ENCODE measurements around the gene SH3RF2.

The SH3RF2 gene

DNA sequence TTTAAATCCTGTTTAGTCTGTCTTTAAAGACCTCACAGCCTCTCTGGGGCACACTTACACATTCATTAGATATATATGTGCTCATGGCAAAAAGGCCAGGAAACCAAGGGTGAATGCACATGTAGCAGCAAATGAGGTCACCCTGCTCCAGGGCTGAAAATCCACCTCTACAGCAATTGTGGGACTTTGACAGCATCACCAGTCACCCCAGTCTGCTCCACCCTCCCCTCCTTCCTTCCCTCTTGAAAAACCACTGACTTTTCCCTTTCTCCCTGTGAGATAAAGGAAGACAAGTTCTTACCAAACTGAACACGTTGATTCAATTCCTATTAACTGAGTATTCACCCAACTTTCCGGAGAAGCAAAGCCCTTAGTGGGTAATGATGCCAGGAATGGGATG, 15.2 kb upstream of the SH3RF2 start:
- DNase-seq: no peak

DNA sequence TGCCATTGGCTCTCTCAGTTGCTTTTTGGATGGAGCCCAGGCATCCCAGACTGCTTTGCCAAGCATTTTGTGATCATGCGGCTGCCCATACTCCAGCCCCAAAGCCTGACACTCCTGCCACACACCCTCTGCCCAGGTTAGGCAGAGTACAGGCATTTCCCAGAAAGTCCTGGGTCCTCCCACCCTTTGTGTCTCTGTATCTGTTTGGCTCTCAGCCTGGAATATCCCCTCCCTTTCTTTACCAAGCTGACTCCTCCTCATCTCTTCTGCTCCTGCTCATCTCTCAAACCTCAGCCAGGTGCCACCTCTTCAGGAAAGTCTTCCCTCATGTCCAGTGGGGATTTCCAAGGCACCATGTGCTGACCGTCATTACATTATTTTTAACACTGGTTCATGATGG, 14.3 kb upstream of the SH3RF2 start:
- no peak for DNase-seq

DNA sequence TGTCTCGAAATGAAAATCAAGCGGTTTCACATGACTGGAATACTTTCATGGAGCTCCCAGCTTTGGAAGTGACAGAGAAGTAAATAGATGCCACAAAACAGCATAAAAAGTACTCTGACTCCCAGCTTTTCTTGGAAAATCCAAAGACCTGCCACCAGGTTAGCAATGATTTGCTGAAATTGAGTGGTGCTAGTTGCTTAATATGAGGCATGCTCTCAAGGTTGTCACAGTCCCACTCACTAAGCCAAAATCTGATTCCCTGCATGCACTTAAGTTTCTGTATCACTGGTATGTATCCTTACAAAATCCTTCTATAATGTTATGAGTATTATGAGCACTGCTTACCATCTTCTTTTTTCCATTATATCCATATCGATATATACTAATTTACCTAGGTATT, 13.0 kb upstream of the SH3RF2 start:
- DNase-seq: no peak

DNA sequence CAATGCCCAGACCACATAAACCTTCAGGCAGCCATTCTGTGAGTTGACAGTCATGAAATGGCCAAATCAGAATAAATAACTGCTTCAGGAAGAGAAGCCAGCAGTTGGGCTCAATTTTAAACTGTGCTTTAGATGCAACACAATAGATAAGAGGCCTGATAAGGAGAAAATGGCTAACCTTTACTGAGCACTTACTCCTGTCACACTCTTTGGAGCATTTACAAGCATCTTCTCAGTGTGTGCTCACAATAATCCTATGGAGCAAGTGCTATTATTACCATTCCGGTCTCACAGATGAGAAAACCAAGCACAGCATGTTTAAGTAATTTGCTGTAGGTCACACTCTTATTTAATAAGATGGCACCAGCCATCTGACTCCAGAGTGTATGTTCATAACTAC, 11.5 kb upstream of the SH3RF2 start:
- DNase-seq: no peak

DNA sequence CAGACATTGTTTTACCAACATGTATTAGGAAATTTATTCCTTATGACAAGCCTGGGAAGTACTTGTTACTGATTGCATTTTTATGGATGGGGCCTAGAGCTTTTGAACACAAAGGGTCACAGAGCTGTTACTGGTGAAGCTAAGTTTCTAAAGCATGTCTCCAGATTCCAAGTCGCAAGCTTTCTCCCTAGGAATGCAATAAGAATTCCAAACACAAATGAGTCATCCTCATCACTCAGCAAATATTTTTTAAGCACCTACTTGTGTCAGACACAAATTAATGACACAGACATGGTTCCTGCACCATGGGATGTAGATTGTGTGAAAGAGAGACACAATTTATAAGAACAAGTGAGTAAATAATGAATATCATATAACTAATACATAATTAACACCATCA, 11.0 kb upstream of the SH3RF2 start:
- DNase-seq: no peak

DNA sequence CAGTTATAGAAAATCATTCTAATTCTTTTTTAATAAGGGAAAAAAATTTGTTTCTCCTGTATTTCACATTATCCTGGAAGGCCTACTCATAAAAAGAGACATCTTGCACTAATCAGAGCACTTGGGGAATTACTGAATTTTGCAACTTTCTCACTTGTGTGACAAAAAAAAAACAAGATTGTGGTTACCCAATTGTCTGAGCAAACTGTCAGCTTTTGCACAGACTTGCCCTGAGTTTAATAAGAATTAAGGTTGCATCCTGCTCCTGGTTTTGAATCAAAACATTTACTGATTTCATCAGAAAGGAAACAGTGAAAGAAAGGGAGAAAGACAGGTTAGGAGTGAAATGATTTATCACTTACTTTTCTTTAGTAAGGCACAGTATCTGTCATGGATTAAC, 10.6 kb upstream of the SH3RF2 start:
- DNase-seq: no peak

DNA sequence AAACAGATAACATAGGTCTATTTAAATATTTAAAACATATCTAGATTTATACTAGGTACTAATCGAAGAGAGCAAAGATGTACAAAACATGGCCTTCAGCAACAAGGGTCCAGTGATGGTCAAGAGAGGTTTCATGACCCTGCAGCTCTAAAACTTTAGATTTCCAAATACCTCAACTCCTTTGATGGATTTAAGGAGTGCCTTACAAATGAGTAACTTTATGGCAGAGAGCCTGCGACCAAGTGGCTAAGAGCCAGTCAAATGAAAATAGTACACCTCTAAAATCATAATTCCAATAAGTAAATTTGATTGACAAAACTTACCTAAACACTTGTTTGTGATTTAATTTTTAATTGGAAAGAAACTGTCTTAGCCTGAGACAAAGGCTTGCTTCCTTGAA, 4.7 kb upstream of the SH3RF2 start:
- no peak for DNase-seq

DNA sequence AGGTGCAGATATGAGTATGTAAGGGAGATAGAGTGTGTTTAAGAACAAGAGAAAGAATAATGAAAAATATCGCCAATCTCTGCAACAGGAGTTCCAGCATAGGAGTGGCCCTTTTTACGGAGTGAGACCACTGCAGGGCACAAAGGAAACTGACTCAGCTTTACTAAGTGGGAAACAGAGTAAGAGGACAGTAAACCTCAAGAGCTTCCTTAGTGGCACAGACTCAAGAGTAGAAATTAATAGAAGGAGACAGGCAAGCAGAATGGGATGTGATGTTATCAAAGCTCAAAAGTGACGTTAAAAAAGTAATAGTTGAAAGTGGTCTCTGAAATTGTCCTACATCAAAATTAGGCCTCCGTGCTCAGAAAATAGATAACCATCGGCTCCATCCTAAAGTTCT, 2.1 kb upstream of the SH3RF2 start:
- no peak for DNase-seq

DNA sequence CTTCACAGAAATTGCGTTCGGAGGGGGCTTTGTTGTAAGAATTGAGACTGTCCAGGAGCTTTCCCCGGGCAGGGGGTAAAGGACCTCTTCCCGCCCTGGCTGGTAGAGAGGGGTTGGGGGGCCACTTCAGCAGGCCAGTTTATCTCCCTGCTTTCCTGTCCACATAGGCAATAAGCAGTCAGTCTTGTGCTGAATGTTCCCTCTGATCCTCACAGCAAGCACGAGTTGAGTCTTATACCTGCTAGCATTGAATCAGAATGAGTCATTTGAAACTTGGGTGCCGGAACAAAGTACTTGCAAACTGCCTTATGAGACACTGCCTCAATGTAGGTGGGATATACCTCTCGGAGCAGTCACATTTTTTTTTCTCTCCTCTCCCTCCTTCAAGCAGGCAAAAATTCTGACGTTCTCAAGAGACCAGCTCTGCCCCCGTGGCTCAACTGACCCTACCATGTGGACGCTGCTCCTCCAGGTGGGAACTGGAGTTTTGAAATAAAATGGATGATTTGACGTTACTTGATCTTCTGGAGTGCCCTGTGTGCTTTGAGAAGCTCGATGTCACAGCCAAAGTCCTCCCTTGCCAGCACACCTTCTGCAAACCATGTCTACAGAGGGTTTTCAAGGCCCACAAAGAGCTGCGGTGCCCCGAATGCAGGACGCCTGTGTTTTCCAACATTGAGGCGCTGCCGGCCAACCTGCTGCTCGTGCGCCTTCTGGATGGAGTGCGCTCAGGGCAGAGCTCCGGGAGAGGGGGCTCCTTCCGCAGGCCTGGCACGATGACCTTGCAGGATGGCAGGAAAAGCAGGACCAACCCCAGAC, 1.3 kb downstream of the SH3RF2 start:
- DNase-seq: no peak

DNA sequence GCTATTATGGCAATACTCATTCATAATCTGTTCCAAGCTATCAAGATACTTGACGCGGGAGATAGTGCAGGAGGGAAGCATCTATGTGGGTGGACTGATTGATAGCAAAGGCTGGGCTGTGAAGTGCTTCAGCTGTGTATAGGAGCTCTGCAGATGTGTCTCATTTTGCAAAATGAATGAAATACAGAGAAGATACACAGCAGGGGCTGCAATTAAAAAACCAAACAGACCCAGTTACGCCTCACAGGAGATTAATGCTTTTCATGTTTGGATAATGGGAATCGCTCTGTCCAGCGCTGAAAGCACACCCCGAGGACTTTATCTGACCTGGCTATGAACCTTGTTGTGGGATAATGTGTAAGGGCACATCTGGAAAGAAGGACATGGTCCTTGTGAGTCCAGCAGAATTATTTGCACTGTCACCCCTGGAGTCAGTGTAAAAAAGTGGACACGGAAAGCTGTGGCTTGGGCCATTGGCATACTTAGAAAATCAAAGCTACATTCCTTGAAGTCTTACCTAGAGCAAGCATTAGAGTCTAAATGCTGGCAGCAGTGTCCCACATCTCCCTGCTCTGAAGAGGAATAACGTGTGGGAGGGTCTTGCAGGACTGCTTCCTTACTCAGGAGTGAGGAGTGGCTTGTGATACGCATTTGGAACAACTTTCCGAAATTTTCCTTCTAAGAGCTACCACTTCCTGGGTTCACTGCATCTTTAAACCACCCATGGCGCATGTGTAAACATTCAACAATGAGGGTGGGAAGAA, 2.6 kb downstream of the SH3RF2 start:
- no peak for DNase-seq

DNA sequence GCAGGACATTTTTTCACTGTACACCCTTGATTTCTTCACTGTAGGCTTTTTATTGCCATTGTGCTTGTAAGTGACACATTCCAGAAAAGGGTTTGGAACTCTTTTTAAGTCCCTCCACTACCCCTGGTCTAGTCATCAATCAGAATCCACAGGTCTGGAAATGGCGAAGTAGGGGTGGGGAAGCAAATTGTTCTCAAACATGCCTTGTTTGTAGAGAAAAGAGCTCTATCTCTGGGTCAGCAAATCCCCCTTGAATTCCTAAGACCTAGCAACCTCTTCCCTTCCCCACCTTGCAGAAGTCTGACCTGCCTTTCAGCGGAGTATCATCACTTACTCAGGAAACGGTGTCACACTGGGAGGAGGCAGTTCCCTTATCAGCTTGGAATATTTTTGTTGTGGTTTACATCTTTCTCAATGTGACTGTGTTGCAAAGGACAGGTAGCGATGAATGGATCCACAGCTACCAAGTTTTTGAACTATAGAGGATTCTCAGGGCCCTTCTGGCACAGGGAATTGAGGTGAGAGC, 3.2 kb downstream of the SH3RF2 start:
- DNase-seq: no peak

DNA sequence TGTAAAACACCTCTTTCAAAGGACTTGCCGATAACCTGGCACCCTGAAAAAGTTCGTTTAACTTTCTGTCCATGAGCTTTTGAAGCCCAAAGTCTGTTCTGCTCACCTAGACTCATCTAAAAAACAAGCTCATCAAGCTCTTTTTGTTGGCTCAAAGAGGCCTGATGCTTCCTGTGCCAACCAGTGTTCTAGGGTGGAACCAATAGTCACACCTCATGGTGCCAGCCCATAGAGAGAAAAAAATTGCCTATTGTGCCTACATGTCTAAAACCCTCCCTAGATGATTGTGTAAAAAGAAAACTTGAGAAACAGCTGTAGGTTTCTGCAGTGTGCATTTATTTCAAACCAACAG, 4.7 kb downstream of the SH3RF2 start:
- DNase-seq: no peak

DNA sequence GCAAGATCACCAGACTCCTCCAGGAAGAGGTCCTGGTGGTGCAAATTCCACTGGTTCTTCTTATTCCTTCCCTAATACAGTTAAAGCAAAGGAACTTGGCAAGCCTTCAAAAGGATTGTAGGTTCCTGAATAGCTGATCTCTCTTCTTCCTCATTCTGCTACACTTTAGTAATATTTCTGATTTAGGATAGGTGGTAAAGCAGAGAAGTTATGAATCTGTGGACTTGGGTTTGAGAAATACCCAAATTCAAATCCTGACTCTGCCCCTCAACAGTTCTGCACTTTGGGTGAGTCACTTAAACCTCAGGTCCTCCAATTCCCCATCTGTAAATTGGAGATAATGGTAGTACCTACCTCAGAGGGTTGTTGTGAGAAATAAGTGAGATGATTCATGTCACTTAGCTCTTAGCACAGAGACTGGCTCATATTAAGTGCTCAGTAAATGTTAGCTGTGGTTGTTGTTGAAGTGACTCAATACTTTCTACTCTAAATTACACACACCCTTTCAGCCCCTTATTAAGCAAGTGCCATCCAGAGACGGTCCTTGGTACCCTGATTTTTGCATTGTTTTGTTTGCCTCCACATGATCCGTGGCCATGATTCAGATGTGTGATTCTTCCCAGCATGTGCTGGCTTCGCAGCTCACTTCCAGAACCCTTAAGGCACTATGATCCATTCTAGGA, 5.2 kb downstream of the SH3RF2 start:
- DNase-seq: no peak

DNA sequence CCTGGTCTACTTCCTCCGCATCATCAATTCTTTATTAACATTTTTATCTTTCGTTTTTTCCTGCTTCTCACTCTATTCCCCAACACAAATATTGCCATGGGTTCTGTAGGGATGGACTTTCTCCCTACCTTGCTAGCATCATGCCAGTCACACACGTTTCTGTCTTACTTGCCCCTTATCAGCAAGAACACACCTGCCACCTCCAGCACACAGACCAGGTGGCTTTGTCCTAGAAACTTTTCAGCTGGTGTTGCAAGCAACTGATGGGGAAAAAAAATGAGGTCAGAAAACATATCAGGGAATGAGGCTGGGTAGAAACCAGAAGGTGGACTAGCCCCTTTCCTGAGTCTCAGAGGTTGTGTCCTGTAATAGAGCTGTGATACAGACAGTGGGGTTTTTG, 5.8 kb downstream of the SH3RF2 start:
- DNase-seq: no peak

DNA sequence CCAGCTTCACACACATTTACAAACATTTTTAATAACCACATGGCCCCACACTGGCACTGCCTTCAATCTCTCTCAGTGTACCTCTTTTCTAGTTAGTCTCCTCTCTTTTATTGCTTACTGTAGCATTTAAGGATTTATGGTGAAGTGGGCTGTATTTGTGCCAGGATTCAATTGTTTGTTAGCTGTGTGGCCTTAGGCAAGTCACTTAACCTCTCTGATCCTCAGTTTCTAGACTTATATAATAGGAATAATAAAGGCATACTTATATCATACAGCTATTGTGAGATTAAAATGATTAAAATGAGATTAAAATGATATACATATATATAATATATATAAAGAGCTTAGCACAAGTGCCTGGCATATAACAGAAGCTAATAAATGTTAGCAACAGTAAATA, 6.4 kb downstream of the SH3RF2 start:
- no peak for DNase-seq

DNA sequence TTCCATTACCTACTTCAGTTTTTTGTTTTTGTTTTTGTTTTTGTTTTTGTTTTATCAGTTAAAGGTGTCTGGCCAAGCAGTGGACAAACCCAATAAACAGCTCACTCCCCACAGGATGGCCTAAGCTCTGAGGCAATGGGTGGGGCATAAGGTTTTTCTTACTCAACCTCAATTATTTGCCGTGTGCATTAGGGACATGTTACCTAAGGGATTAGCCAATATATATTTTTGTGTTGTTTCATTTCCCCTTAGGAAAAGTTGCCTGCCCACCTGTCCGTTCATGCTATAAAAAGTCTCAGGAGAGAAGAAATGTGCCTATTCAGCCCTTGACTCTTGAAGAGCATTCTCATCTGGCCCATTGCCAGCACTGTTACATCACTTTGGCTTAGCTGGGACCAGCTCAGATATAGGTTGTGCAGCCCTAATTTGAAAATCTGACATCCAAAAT, 7.3 kb downstream of the SH3RF2 start:
- DNase-seq: no peak

DNA sequence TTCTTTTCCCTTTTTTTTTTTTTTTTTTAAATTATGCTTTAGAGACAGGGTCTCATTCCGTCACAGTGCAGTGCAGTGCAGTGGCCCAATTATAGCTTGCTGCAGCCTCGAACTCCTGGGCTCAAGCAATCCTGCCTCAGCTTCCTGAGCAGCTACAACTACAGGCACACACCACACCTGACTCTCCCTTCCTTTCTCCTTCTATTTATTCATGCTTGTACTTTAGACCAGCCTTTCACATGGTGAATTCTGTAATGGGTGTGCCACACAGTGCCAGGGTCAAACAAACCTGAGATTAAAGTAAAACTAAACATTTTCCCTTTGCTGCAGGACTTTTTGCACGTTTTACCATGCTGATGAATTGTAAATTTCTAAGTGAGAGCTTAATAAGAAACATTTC, 8.0 kb downstream of the SH3RF2 start:
- no peak for DNase-seq

DNA sequence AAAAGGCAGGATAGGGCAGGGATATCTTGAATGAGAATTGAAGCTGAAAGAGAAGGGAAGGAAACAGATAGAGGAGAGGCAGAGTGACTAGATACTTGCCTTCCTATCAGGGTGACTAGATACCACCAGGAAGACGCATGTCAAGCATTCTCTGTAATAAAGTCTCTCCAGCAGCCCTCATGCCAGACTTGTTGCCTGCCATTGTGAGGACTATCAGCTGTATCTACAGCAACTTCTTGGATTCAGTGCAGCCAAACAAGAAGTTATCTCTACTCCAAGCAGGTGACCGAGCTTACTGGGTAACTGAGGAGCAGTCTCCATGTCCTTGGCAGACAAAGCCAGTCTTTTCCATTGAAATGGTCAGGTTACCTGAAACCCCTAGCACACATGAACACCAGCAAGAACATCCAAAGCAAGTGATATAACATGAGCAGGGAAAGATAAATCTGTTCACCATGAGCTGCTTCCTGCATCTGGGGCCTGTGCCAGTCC, 9.3 kb downstream of the SH3RF2 start:
- DNase-seq: no peak

DNA sequence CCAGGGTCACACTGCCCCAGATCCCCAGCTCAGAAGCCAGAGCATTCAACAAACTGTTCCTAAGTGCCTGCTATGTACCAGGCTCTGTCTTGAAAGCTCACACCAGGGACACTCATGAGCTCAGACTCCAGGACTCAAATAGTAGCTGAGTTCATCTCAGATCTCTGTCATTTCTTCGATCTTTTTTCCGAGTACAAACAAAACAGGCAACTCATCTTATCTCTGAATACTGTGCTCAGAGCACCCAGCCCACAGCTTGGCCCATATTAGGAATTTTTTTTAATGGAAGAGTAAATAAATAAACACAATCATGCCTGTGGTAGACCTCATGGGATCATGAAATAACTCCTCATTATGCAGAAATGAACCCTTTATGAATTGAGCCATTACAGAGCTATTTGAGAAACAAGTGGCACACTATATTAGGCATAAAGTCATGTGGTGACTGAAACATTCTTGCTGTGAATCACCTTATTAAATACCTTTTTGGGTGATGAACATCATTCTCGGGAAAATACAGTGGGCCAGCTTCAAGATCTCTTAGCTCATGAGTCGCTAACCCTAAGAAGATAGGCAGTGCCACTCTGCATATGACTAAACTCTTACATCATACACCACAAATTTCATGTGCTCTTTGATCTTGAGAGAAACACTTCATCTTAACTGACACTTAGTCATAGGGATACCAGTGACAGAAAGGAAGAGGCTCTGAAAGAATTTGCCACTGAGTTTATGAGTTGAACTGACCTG, 9.9 kb downstream of the SH3RF2 start:
- DNase-seq: no peak

DNA sequence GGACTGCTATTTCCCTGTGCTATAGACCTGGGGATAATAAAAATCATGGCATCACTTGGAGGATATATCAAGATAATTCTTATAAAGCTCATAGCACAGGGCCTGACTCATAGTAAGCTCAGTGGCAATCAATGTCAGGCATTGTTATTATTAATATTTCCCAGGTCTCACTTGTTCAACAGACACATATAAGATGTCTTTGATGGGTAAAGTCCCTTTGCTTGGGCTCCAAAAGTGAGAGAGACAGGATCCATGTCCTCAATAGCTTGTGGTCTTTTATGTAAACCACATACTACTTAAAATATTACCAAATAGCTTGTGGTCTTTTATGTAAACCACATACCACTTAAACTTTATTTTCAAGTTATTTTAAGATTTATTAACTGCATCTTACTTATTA, 11.2 kb downstream of the SH3RF2 start:
- DNase-seq: no peak

DNA sequence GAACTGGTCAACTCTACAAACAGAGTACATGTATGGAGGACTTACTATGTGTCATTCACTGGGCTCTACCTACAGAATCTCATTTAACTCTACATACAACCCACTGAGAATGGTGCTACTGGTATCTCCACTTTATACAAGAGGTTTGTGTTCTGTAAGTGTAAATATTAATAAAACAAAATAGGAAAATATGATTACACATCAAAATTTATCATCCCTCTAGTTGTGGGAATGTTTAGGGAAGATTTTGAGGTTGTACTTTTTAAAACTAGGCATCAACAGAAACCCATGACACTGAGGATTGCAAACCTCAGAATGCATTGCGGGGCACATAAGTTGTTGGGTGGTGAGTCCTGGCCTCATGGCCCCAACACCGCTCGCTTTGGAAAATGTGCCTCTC, 11.7 kb downstream of the SH3RF2 start:
- DNase-seq: no peak

DNA sequence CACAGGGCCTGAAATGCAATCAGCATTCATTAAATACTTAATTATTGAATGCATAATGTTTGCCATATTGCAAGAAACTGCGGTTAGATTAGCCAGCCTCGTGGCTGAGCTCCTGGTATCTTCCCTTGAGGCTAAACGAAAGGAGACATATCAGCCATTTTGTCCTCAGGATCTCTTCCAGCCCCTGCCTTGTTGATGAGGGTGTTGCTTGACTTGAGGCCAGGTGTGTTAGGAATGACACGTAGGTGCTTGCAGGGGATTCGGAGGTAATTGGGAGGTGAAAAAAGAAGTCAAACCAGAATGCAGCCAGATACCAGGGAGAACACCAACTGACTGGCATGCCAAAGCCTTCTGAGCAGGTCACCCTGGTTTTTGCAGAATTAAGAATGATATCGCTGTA, 12.5 kb downstream of the SH3RF2 start:
- DNase-seq: no peak

DNA sequence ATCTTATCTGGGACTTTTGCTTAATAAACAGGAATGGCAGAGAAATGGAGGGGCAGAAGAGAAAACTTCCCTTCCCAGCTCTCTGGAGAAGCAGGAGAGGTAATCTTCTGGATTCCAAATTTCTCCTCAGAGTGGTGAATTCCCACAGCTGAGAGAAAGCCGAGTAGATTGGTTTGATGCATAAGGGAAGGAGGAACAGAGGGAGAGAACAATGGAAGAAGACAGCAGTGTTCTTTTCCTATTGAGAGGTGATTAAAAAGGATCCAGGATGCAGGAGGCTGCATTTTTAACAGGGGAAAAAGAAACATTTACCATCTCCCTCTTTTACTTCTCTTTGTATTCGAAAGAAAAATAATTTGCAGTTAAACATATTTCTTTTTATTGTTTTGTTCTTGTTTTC, 13.1 kb downstream of the SH3RF2 start:
- no peak for DNase-seq
